Peyer's patch (tissue), 4 donors: Measurements from ENCODE around the gene GLDC. TPM values are rescaled to one million over a fixed set of nuclear protein-coding genes. Genes with fewer than 3 reads are reported as not detected.

Source experiments
- DNase-seq, 3 donors: peaks; one replicate each; pipeline ENCODE4 v3.0.0-alpha.2; 2017 to 2019
- H3K27ac ChIP-seq, 4 donors: fragments of 200-600 bp; sonication (generic); one replicate each; pipeline ENCODE4 v1.5.1; 2016 to 2019
- H3K27me3 ChIP-seq, 2 donors: fragments of 200-600 bp; sonication (generic); one replicate each; pipeline ENCODE4 v1.5.1; 2019
- H3K36me3 ChIP-seq, 3 donors: fragments of 200-600 bp; sonication (generic); one replicate each; pipeline ENCODE4 v1.5.1; 2016 to 2019
- H3K4me1 ChIP-seq, 4 donors: fragments of 200-600 bp; sonication (generic); one replicate each; pipeline ENCODE4 v1.5.1; 2016 to 2019
- H3K4me3 ChIP-seq, 4 donors: fragments of 200-600 bp; sonication (generic); 1 replicate in 3 of 4; 2 replicates in 1 of 4; pipeline ENCODE4 v1.5.1; 2016 to 2019; ENCODE audit warnings: mild to moderate bottlenecking in 1 of 4
- H3K9me3 ChIP-seq, 4 donors: fragments of 200-600 bp; sonication (generic); one replicate each; pipeline ENCODE4 v1.5.1; 2016 to 2019; ENCODE audit warnings: mild to moderate bottlenecking in 1 of 4
- POLR2A ChIP-seq, 2 donors: fragments of 450-650 bp; IDR thresholded peaks; one replicate each; pipeline ENCODE4 v1.5.1; 2017; ENCODE audit warnings: antibody characterized with exemption in 2 of 2, mild to moderate bottlenecking in 2 of 2, moderate library complexity in 2 of 2
- total RNA-seq, 4 donors: library from RNA; depleted of rRNA; stranded (reverse); fragments of >200 nt; gene quantifications; one replicate each; pipeline ENCODE4 v1.1.0, GENCODE V29; 2016
- TF ChIP-seq, protein P1 (sequence below), 6 experiments: fragments of 450-650 bp in 4 of 6; fragments of 200-600 bp in 2 of 6; sonication (generic) in 1 of 6; IDR thresholded peaks; one replicate each; pipeline ENCODE4 v1.5.1; 2017 to 2019; ENCODE audit warnings: antibody characterized with exemption in 6 of 6, mild to moderate bottlenecking in 3 of 6, moderate library complexity in 1 of 6

The GLDC gene
- total RNA-seq, 4 donors from 2014 or later = 0.27 to 2.5 TPM; not detected in 2

DNA sequence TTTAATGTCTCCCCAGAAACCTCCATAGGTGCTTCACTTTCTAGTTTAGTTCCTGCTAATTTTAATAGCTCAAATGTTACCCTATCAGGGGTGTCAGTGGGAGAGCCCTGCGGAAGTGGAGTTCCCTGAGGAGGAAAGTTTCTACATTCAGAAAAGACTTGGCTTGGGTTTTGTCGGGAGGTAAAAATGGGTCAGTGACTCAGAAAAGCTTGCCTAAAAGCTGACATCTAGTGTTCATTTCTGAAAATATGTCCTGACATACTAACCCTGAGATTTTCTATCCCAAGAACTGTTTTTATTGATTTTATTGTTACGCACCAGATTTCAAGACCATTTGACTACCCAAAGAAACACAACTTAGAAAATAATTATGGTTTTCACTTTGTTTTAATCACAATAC is 40.9 kb upstream of the GLDC start:
- H3K36me3 ChIP-seq = no peaks in the 10 kb centered on the region
- TF ChIP-seq, protein P1, sequence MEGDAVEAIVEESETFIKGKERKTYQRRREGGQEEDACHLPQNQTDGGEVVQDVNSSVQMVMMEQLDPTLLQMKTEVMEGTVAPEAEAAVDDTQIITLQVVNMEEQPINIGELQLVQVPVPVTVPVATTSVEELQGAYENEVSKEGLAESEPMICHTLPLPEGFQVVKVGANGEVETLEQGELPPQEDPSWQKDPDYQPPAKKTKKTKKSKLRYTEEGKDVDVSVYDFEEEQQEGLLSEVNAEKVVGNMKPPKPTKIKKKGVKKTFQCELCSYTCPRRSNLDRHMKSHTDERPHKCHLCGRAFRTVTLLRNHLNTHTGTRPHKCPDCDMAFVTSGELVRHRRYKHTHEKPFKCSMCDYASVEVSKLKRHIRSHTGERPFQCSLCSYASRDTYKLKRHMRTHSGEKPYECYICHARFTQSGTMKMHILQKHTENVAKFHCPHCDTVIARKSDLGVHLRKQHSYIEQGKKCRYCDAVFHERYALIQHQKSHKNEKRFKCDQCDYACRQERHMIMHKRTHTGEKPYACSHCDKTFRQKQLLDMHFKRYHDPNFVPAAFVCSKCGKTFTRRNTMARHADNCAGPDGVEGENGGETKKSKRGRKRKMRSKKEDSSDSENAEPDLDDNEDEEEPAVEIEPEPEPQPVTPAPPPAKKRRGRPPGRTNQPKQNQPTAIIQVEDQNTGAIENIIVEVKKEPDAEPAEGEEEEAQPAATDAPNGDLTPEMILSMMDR (IDR thresholded peaks at IDR 0.05) = peak in 2 of 6 experiments; percentile 10 to 17
- no peak for TF ChIP-seq POLR2A (IDR thresholded peaks at IDR 0.05)
- peak overlapping the region in 1 of 4 donors; percentile 17 for H3K27ac ChIP-seq
- no peaks in the 10 kb centered on the region for H3K27me3 ChIP-seq
- peaks cover 0 to 7% (median 0%) of the 10 kb centered on the region in 4 donors for H3K4me1 ChIP-seq
- no peaks in the 10 kb centered on the region for H3K9me3 ChIP-seq
- H3K4me3 ChIP-seq = no peak overlapping the region
- DNase-seq = no peak

GRCh38 chr9:6681957-6682501 is 36.5 kb upstream of the GLDC start:
- peak overlapping the region; percentile 47 to 82 (median 72) for H3K4me3 ChIP-seq
- H3K27ac ChIP-seq = peak overlapping the region; percentile 89 to 98 (median 96)
- DNase-seq = no peak
- no peaks in the 10 kb centered on the region for H3K27me3 ChIP-seq
- no peaks in the 10 kb centered on the region for H3K36me3 ChIP-seq
- TF ChIP-seq, protein P1 (IDR thresholded peaks at IDR 0.05) = no peak
- TF ChIP-seq POLR2A (IDR thresholded peaks at IDR 0.05) = no peak
- peaks cover 0 to 7% (median 0%) of the 10 kb centered on the region in 4 donors for H3K4me1 ChIP-seq
- no peaks in the 10 kb centered on the region for H3K9me3 ChIP-seq

DNA sequence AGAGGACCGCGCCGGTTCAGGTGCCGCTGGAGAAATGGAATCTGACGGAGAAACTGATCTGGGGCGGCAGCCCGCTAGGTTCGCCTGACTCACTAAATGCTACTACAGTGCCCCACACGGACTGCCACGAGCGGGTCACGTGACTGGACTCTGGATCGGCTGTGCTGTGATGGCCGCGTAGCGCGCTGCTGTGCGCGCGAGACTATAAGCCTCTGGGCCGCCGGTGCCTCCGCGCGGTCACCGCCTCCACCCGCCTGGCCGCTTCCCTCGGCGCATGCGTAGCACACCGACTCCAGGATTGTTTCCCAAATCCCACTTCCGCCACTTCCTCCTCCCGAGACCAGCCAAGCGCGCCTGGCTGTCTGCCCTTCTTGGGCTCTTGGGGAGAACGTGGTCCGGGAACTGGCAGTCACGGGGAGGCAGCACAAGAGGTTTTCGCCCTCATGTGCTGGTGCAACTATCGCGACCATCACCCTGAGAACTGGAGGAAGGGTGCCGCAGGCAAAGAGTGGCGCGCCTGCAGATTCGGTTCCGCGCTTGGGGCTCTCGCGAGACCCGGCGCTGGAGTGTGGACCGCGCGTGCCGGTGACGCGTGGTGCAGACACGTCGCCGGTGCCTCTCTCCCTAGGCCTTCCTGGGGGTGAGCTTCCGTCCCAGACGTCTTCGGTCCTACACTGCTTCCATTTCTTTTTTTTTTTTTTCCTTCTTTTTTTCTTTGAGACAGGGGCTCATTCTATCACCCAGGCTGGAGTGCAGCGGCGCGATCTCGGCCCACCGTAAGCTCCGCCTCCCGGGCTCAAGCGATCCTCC is 35.8 kb upstream of the GLDC start:
- Histone ChIP-seq H3K36me3 (no peaks in the 10 kb centered on the region), H3K4me1 (peaks cover 0 to 7% (median 0%) of the 10 kb centered on the region in 4 donors), H3K4me3 (peak overlapping the region; percentile 47 to 82 (median 72)), H3K27me3 (no peaks in the 10 kb centered on the region), H3K9me3 (no peaks in the 10 kb centered on the region), H3K27ac (peak overlapping the region; percentile 89 to 98 (median 96))
- peak; percentile 79 to 83 for TF ChIP-seq POLR2A (IDR thresholded peaks at IDR 0.05)
- TF ChIP-seq, protein P1 (IDR thresholded peaks at IDR 0.05) = peak in 2 of 6 experiments; percentile 2 to 4
- DNase-seq = peak; percentile 97 to 99 (median 98)

- TF ChIP-seq, protein P1 (IDR thresholded peaks at IDR 0.05) = no peak
- no peak for TF ChIP-seq POLR2A (IDR thresholded peaks at IDR 0.05)
- H3K4me3 ChIP-seq = peak overlapping the region; percentile 47 to 82 (median 72)
- peak in 2 of 3 donors; percentile 64 to 84 for DNase-seq
- H3K9me3 ChIP-seq = no peaks in the 10 kb centered on the region
- H3K27me3 ChIP-seq = no peaks in the 10 kb centered on the region
- peak overlapping the region; percentile 89 to 98 (median 96) for H3K27ac ChIP-seq
- no peaks in the 10 kb centered on the region for H3K36me3 ChIP-seq
- peaks cover 0 to 7% (median 0%) of the 10 kb centered on the region in 4 donors for H3K4me1 ChIP-seq
These were observed 35.2 kb upstream of the GLDC start for GRCh38 chr9:6680797-6681146.

GRCh38 chr9:6677803-6678202 is 32.3 kb upstream of the GLDC start:
- H3K27me3 ChIP-seq = no peaks in the 10 kb centered on the region
- H3K4me3 ChIP-seq = no peak overlapping the region
- no peaks in the 10 kb centered on the region for H3K36me3 ChIP-seq
- peaks cover 0 to 7% (median 0%) of the 10 kb centered on the region in 4 donors for H3K4me1 ChIP-seq
- TF ChIP-seq, protein P1 (IDR thresholded peaks at IDR 0.05) = no peak
- no peak for TF ChIP-seq POLR2A (IDR thresholded peaks at IDR 0.05)
- DNase-seq = no peak
- H3K9me3 ChIP-seq = no peaks in the 10 kb centered on the region
- no peak overlapping the region for H3K27ac ChIP-seq
